Loucy (cell line): Measurements from ENCODE around the gene SDS.

Experiments
- CTCF ChIP-seq: fragments of 200-600 bp; sonication (generic); conservative IDR thresholded peaks from 2 replicates; pipeline ENCODE4 v1.5.1; 2014; ENCODE audit warnings: mild to moderate bottlenecking, antibody characterized with exemption, low read length
- EZH2phosphoT487 ChIP-seq: fragments of 200-600 bp; IDR thresholded peaks from 2 replicates; pipeline ENCODE4 v1.6.1; 2018; ENCODE audit warnings: antibody characterized with exemption, mild to moderate bottlenecking, moderate library complexity, borderline replicate concordance

- TF ChIP-seq CTCF, result no peak
- no peak for TF ChIP-seq EZH2phosphoT487
These were observed 4.2 kb downstream of the SDS start for GRCh38 chr12:113399490-113399889.
